Measurements from ENCODE around the gene WDR76.

DNA sequence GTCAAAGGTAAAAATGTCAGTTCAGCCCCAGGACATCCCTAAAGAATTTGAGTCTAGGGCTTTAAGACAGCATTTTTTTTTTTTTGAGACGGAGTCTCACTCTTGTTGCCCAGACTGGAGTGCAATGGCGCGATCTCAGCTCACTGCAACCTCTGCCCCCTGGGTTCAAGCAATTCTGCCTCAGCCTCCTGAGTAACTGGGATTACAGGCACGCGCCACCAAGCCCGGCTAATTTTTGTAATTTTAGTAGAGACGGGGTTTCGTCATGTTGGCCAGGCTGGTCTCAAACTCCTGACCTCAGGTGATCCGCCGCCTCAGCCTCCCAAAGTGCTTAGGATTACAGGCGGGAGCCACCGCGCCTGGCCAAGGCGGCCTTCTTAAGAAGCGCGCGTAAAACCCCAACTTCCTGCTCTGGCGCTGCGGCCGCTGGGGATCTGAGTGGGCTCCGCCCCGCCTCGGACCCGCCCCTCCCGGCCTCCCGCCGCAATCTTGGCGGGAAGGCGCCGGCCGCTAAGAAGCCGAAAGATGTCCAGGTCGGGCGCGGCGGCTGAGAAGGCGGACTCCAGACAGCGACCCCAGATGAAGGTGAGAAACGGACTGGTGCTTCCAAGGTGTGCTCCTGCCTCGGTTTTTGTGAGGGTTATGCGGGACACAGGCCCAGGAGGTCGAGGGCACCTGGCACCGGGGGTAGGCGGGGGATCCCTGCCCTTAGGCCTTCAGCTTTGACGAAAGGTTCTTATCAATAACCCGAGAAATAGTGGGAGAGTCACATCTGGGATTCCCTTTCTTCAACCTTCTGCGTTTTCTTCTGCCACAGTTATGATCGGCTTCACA lies at the start of gene WDR76:
- TF ChIP-seq CTCF (IDR thresholded peaks at IDR 0.05 in 8 of 11, conservative IDR thresholded peaks at IDR 0.05 in 3 of 11) (no peak), POLR2AphosphoS5 (IDR thresholded peaks at IDR 0.05) (peak; percentile 66 to 84 (median 79)), POLR2A (IDR thresholded peaks at IDR 0.05) (peak in 1 of 3 donors; percentile 25)

Data from spleen (tissue), 7 donors.